ENCODE results near the gene CORO7. TPM values are rescaled to one million over a fixed set of nuclear protein-coding genes. Genes with fewer than 3 reads are reported as not detected.
A peak's percentile ranks its signal among the peaks of the same experiment; 100 is the strongest.

The CORO7 gene
- total and polyA plus RNA-seq, 9 of the 15 experiments (the other 6 are each of a cell fraction or from before 2014, with no cell fraction given): 0.45 to 77.2 (median 18.7) TPM

DNA sequence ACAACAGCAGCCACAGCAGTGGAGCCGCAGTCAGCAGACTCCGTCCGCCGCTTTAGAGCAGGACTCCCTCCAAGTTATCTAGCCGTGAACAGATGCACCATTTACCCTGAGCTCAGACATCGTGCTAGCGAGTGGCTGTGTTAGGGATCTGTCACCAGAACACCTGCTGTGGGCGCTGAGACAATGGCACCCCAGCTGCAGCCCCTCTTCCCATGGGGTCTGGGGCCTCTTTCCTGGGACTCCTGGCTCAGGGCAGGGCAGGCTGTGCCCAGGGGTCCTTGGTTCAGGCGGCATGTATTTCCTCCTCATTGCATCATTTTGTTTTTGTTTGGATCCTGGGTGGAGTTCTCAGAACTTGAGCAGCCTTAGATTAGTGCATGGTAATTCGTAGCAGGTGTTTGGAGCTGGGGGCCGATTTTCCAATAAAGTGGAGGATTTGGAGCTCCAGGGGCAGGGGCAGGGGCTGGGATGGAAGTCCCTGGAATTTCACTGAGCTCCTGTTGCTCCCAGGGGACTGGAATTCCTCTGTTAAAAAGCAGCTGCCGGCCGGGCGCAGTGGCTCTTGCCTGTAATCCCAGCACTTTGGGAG lies 34.6 kb upstream of the CORO7 start (continued):
- no peak for TF ChIP-seq ZBTB12 (CRISPR knock-in tag; IDR thresholded peaks at IDR 0.05)
- TF ChIP-seq ZNF165 (CRISPR knock-in tag; IDR thresholded peaks at IDR 0.05; ENCODE audit: borderline replicate concordance): peak; percentile 86
- no peak for TF ChIP-seq IRF2 (CRISPR knock-in tag; IDR thresholded peaks at IDR 0.05)
- no peak; the same call in 1 of the 2 replicates for TF ChIP-seq HDAC2 (IDR thresholded peaks at IDR 0.05)
- no peak for TF ChIP-seq BRF2 (IDR thresholded peaks at IDR 0.05; ENCODE audit: borderline replicate concordance, insufficient read depth, insufficient read length)
- TF ChIP-seq, protein P1, sequence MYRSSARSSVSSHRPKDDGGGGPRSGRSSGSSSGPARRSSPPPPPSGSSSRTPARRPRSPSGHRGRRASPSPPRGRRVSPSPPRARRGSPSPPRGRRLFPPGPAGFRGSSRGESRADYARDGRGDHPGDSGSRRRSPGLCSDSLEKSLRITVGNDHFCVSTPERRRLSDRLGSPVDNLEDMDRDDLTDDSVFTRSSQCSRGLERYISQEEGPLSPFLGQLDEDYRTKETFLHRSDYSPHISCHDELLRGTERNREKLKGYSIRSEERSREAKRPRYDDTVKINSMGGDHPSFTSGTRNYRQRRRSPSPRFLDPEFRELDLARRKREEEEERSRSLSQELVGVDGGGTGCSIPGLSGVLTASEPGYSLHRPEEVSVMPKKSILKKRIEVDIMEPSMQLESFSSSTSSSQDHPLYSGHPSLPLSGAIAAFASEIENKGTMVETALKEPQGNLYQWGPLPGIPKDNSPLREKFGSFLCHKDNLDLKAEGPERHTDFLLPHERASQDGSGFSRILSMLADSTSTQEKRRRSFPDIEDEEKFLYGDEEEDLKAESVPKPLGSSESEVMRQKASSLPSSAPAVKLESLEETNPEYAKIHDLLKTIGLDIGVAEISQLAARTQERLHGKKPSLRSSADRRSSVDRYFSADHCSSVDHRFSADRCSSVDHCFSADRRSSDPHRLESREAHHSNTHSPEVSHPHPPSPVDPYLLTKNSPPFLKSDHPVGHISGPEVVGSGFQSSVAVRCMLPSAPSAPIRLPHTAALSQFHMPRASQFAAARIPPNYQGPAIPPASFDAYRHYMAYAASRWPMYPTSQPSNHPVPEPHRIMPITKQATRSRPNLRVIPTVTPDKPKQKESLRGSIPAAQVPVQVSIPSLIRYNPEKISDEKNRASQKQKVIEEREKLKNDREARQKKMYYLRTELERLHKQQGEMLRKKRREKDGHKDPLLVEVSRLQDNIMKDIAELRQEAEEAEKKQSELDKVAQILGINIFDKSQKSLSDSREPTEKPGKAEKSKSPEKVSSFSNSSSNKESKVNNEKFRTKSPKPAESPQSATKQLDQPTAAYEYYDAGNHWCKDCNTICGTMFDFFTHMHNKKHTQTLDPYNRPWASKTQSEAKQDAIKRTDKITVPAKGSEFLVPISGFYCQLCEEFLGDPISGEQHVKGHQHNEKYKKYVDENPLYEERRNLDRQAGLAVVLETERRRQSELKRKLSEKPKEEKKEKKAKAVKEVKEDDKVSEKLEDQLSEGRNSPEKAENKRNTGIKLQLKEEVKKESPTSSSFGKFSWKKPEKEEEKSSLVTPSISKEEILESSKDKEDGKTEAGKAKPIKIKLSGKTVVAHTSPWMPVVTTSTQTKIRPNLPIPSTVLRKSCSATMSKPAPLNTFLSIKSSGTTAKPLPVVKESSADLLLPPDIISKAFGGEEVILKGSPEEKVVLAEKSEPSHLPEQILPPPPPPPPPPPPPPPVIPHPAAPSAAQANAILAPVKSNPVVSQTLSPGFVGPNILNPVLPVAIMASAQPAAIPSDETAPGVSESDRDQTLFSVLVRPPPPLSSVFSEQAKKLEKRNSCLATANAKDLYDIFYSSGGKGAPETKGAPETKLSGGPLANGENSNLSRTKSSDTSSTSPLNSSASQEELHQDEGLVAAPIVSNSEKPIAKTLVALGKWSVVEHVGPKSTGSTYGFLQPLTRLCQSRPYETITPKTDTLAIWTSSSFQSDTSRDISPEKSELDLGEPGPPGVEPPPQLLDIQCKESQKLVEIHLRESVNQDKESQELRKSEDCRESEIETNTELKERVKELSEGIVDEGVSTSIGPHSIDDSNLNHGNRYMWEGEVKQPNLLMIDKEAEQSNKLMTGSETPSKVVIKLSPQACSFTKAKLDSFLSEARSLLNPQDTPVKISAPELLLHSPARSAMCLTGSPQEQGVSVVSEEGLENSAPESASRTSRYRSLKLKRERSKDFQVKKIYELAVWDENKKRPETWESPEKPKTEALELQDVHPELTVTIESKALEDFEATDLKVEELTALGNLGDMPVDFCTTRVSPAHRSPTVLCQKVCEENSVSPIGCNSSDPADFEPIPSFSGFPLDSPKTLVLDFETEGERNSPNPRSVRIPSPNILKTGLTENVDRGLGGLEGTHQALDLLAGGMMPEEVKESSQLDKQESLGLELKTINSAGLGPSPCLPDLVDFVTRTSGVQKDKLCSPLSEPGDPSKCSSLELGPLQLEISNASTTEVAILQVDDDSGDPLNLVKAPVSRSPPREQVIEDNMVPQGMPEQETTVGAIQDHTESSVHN (IDR thresholded peaks at IDR 0.05; ENCODE audit: borderline replicate concordance in 1 of 2, low read depth in 1 of 2): no peak
- no peak for TF ChIP-seq SMAD1 (IDR thresholded peaks at IDR 0.05; ENCODE audit: low read depth, low read length, partially characterized antibody)
- TF ChIP-seq, protein P2, sequence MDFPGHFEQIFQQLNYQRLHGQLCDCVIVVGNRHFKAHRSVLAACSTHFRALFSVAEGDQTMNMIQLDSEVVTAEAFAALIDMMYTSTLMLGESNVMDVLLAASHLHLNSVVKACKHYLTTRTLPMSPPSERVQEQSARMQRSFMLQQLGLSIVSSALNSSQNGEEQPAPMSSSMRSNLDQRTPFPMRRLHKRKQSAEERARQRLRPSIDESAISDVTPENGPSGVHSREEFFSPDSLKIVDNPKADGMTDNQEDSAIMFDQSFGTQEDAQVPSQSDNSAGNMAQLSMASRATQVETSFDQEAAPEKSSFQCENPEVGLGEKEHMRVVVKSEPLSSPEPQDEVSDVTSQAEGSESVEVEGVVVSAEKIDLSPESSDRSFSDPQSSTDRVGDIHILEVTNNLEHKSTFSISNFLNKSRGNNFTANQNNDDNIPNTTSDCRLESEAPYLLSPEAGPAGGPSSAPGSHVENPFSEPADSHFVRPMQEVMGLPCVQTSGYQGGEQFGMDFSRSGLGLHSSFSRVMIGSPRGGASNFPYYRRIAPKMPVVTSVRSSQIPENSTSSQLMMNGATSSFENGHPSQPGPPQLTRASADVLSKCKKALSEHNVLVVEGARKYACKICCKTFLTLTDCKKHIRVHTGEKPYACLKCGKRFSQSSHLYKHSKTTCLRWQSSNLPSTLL (IDR thresholded peaks at IDR 0.05): no peak
- no peak for TF ChIP-seq SP2 (IDR thresholded peaks at IDR 0.05; ENCODE audit: extremely low read depth, low read depth, low read length, poor library complexity, severe bottlenecking)
- no peak for TF ChIP-seq ZNF124 (CRISPR knock-in tag; IDR thresholded peaks at IDR 0.05)
- TF ChIP-seq TCF3 (CRISPR knock-in tag; IDR thresholded peaks at IDR 0.05): no peak
- no peak for TF ChIP-seq ZFPM2 (CRISPR knock-in tag; IDR thresholded peaks at IDR 0.05)
- TF ChIP-seq TBL1XR1 (IDR thresholded peaks at IDR 0.05; ENCODE audit: low read length in 2 of 2): no peak

All from K562 (cell line).